ENCODE data around the gene UHRF2.
"Not testable (repeated sequence)": the region's sequence is repeated elsewhere in the genome, so short reads cannot be mapped to it uniquely, and the experiment has no call there.

UHRF2 gene, protein sequence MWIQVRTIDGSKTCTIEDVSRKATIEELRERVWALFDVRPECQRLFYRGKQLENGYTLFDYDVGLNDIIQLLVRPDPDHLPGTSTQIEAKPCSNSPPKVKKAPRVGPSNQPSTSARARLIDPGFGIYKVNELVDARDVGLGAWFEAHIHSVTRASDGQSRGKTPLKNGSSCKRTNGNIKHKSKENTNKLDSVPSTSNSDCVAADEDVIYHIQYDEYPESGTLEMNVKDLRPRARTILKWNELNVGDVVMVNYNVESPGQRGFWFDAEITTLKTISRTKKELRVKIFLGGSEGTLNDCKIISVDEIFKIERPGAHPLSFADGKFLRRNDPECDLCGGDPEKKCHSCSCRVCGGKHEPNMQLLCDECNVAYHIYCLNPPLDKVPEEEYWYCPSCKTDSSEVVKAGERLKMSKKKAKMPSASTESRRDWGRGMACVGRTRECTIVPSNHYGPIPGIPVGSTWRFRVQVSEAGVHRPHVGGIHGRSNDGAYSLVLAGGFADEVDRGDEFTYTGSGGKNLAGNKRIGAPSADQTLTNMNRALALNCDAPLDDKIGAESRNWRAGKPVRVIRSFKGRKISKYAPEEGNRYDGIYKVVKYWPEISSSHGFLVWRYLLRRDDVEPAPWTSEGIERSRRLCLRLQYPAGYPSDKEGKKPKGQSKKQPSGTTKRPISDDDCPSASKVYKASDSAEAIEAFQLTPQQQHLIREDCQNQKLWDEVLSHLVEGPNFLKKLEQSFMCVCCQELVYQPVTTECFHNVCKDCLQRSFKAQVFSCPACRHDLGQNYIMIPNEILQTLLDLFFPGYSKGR

DNA sequence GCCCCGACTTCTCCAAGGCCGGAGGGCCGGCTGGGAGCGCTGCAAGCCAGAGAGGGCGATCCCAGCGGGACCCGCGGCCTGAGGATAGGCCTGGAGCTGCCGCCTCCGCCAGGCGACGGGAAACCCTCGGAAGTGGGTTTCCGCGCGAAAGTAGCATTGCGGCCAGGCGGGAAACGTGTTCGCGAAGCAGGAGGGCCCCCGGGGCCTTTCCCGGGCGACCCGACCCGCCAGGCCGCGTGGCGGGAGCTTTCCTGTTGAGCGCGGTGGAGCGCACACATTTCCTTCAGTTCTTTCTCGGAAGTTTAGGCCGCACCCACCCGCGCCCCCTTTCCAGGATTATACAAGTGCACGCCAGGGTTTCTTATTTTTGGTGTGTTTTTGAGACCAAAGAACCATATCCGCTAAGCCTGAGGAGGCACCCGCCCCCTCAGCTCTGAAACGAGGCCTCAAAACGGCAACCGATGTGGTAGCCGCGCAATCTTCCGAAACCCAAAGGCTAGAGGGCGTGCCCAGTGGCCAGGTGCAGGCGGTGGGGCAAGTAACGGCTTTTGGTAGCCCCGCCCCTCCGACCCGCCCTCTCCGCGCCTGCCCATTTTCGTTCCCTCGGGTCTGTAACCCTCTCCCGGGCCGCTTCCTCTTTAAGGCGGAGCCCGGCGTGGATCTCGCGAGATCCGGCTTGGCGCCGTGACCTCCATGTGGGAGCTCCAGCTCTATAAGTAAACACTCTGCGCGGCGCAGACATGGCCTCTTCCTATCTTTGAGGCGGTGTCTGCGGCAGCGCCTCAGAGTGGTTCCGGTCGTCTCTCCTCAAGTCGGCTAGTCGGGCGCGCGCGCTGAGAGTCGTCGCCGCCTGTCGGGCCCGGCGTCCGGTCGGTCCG lies at the start of gene UHRF2:
Gene UHRF2 (plus strand): TSS at position 713 of the 878 bp plus-strand sequence. CDS start 292 bp downstream, outside the sequence.
- H3K4me3 ChIP-seq (replicated peaks; ENCODE audit: low read depth, low read length), result peak within 1 kb of the TSS; percentile 84

DNA sequence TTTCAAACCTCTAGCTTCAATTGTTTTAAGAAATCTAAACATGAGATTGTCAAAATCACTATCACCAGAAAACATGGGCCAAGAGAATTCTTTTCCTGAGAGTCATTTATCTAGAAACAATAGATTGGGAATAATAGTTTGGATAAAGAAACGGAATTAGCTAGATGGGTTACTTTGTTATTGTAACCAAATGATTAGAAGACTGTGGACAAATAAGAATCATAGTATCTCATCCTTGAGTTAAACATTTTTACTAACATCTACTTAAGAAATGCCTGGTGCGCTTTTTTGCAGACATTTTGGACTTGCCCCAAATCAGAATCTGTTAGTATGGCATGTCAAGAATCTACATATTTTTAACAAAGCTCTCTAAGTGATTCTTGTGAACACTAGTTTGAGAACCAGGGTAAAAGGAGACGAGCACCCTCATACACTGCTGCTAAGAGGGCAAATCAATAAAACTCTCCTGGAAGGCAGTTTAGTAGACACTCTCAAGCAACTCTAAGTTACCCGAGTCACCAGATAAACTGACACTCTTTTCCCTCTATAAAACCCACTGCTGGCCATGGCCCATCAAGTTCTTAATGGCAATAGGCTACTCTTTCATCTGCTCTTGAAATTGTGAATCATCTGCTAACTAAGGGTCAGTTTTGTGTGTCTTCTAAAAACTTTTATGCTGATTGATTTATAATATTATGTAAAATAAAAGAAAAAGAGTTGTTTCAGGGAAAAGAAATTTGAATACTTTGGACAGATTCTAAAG lies 45.7 kb upstream of the UHRF2 start:
- H3K4me3 ChIP-seq (replicated peaks; ENCODE audit: low read depth, low read length), result no peak overlapping the region
- TF ChIP-seq, protein P1, sequence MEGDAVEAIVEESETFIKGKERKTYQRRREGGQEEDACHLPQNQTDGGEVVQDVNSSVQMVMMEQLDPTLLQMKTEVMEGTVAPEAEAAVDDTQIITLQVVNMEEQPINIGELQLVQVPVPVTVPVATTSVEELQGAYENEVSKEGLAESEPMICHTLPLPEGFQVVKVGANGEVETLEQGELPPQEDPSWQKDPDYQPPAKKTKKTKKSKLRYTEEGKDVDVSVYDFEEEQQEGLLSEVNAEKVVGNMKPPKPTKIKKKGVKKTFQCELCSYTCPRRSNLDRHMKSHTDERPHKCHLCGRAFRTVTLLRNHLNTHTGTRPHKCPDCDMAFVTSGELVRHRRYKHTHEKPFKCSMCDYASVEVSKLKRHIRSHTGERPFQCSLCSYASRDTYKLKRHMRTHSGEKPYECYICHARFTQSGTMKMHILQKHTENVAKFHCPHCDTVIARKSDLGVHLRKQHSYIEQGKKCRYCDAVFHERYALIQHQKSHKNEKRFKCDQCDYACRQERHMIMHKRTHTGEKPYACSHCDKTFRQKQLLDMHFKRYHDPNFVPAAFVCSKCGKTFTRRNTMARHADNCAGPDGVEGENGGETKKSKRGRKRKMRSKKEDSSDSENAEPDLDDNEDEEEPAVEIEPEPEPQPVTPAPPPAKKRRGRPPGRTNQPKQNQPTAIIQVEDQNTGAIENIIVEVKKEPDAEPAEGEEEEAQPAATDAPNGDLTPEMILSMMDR (IDR thresholded peaks at IDR 0.05; ENCODE audit: low read length, missing control alignments), result no peak
- peak; percentile 50 for DNase-seq (ENCODE audit: low read depth)

More for the DNA sequence above, at the start of gene UHRF2:
- TF ChIP-seq, protein P1 (IDR thresholded peaks at IDR 0.05; ENCODE audit: low read length, missing control alignments), result no peak
- peak; percentile 97 for DNase-seq (ENCODE audit: low read depth)

DNA sequence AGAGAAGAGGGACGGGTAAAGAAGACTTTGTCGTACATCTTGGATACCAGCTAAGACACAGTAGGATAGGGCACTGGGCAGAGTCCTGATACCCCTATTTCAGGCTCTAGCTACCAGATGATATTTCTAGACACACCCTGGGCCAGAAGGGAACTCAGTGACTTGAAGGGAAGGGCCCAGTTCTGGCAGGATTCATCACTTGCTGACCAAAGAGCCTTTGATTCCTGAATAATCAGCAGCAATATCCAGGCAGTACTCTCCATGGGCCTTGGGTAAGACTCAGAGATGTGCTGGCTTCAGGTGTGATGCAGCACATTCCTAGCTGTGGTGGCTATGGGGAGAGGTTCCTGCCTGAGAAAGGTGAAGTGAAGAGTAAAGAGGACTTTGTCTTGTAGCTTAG lies 44.2 kb upstream of the UHRF2 start:
- TF ChIP-seq, protein P1 (IDR thresholded peaks at IDR 0.05; ENCODE audit: low read length, missing control alignments), result no peak
- H3K4me3 ChIP-seq (replicated peaks; ENCODE audit: low read depth, low read length), result no peak overlapping the region
- DNase-seq (ENCODE audit: low read depth), result no peak

DNA sequence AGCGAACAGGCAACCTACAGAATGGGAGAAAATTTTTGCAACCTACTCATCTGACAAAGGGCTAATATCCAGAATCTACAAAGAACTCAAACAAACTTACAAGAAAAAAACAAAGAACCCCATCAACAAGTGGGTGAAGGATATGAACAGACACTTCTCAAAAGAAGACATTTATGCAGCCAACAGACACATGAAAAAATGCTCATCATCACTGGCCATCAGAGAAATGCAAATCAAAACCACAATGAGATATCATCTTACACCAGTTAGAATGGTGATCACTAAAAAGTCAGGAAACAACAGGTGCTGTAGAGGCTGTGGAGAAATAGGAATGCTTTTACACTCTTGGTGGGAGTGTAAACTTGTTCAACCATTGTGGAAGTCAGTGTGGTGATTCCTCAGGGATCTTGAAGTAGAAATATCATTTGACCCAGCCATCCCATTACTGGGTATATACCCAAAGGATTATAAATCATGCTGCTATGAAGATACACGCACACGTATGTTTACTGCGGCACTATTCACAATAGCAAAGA lies 31.5 kb upstream of the UHRF2 start:
- DNase-seq (ENCODE audit: low read depth); H3K4me3 ChIP-seq (replicated peaks; ENCODE audit: low read depth, low read length): not testable (repeated sequence)

DNA sequence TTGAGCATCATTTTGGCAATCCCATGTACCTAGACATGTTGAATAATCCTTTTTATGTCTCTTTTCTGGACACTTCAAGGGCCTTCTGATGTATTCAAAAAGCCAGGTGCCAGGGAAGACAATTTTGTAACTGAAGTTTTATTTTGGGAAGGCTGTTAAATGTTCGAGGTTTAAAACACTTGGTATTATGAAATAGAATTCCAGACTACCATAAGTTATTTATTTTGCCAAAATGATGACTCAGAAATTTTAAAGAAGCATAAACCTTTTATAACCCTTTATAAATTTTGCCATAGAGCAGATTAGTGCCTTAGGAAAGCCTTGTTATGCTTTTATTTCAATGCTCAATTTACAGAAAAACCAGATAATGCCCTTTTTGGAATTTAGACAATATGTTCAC lies 30.3 kb upstream of the UHRF2 start:
- DNase-seq (ENCODE audit: low read depth), result peak; percentile 21
- TF ChIP-seq, protein P1 (IDR thresholded peaks at IDR 0.05; ENCODE audit: low read length, missing control alignments), result no peak
- no peak overlapping the region for H3K4me3 ChIP-seq (replicated peaks; ENCODE audit: low read depth, low read length)

DNA sequence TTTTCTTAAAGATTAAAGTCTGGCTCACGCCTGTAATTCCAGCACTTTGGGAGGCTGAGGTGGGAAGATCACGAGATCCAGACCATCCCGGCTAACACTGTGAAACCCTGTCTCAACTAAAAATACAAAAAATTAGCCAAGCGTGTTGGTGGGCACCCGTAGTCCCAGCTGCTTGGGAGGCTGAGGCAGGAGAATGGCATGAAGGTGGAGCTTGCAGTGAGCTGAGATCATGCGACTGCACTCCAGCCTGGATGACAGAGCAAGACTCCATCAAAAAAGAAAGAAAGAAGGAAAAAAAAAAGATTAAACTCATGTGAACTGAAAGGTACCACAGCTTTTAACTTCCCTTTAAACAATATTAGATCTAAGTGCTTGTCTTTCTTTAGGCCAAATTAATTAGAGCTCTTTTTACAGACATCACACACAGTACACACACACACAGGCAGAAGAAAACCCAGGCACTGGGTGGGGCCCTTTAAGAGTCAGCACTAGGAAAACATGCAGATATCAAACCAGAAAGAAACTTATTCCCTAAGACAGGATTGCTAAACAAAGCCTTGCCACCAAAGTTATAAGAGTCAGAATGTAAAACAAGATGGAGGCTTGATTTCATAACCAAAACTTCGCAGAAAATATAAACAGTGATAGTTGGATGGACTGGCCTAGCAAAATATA lies 29.3 kb upstream of the UHRF2 start:
- TF ChIP-seq, protein P1 (IDR thresholded peaks at IDR 0.05; ENCODE audit: low read length, missing control alignments), result no peak
- H3K4me3 ChIP-seq (replicated peaks; ENCODE audit: low read depth, low read length), result no peak overlapping the region
- peak; percentile 66 for DNase-seq (ENCODE audit: low read depth)

Data from fibroblast of pulmonary artery (primary cell).